Aorta (tissue), 5 donors: Measurements from ENCODE around the gene MRPS34. TPM values are rescaled to one million over a fixed set of nuclear protein-coding genes. Genes with fewer than 3 reads are reported as not detected.
A peak's percentile ranks its signal among the peaks of the same experiment; 100 is the strongest.

Experiments used
- ATAC-seq: fragments of 200-7000 bp; cut with Tn5 transposase; one replicate; pipeline ENCODE4 v1.9.1; 2022; ENCODE audit warnings: moderate library complexity; ENCODE audit not compliant: low FRiP score
- DNase-seq, 2 donors: peaks; one replicate each; pipeline ENCODE4 v3.0.0-alpha.2; 2020
- H3K27ac ChIP-seq, 2 donors: one replicate each; pipeline ENCODE4 v1.5.1; 2013; ENCODE audit warnings: low read length in 2 of 2, mild to moderate bottlenecking in 2 of 2, moderate library complexity in 2 of 2, control low read depth in 1 of 2, inconsistent platforms in 1 of 2, low read depth in 1 of 2
- H3K27me3 ChIP-seq, 2 donors: one replicate each; pipeline ENCODE4 v1.6.1; 2013; ENCODE audit warnings: control low read depth in 1 of 2, low read length in 1 of 2, mild to moderate bottlenecking in 1 of 2, moderate library complexity in 1 of 2; ENCODE audit not compliant: insufficient read depth in 2 of 2, control insufficient read depth in 1 of 2
- H3K36me3 ChIP-seq, 2 donors: one replicate each; pipeline ENCODE4 v1.6.1; 2013; ENCODE audit warnings: control low read depth in 1 of 2, low read length in 1 of 2, mild to moderate bottlenecking in 1 of 2; ENCODE audit not compliant: insufficient read depth in 2 of 2, control insufficient read depth in 1 of 2
- H3K4me1 ChIP-seq, 2 donors: one replicate each; pipeline ENCODE4 v1.6.1; 2013; ENCODE audit warnings: low read length in 2 of 2, control low read depth in 1 of 2, mild to moderate bottlenecking in 1 of 2, moderate library complexity in 1 of 2; ENCODE audit not compliant: insufficient read depth in 2 of 2, control insufficient read depth in 1 of 2
- H3K4me3 ChIP-seq, 2 donors: one replicate each; pipeline ENCODE4 v1.5.1; 2013; ENCODE audit warnings: low read length in 2 of 2, control low read depth in 1 of 2, mild to moderate bottlenecking in 1 of 2
- H3K9me3 ChIP-seq: one replicate; pipeline ENCODE4 v1.6.1; 2013; ENCODE audit warnings: mild to moderate bottlenecking, low read length; ENCODE audit not compliant: control insufficient read depth
- WGBS, 2 donors: extraction: QIAGEN DNeasy Blood & Tissue Kit; methylation state at CpG; one replicate each; pipeline ENCODE4 v1.1.7; 2013; 5-methylcytosine and 5-hydroxymethylcytosine counted together
- intact Hi-C, 2 donors: fragments of 100-400 bp; cut with DNase I; formaldehyde crosslinking; loops; one replicate each; pipeline versions ENCODE4 v1.14.2 to v1.15.0; 2022
- polyA plus RNA-seq, 2 donors: library from polyadenylated mRNA; stranded (reverse); fragments of 200-250 nt; gene quantifications; one replicate each; pipeline ENCODE4 v1.2.3, GENCODE V29; 2013
- total RNA-seq, 2 donors: library from RNA; stranded (reverse); fragmentation: NEBNext Ultra II Directional; extraction: Animal tissue kit (Norgen Biotek cat#: 25700); gene quantifications; one replicate each; pipeline ENCODE4 v1.2.1, GENCODE V29; 2021
- donor health status: healthy with polysubstance abuse.
- donor health status: Bipolar disorder and iron deficiency.
- donor health status: DM: no; HTN: no; CAD: no.
- donor health status: DM: no; HTN: no; CAD: no.
- donor health status: DM: yes; HTN: yes; CAD: no.

MRPS34 gene
- total and polyA plus RNA-seq, 4 donors = 36.5 to 74.2 (median 54.1) TPM

- WGBS, 2 donors = 67 to 69% methylated on average over 6 of the region's 6 CpGs
- Histone ChIP-seq H3K36me3 (peaks cover 0 to 7% of the 10 kb centered on the region in 2 donors), H3K4me3 (no peak overlapping the region), H3K27me3 (no peaks in the 10 kb centered on the region), H3K27ac (no peak overlapping the region), H3K9me3 (no peaks in the 10 kb centered on the region), H3K4me1 (no peaks in the 10 kb centered on the region)
- peak in 1 of 2 donors; percentile 24 for DNase-seq
- intact Hi-C loops = loop anchor here in 1 of 2 donors (5.0 kb wide), 2 partner anchors 47 to 473 kb away; partner anchors contain the start of genes FAHD1, HAGH and UBE2I
- ATAC-seq = no peak
Measured at GRCh38 chr16:1780677-1781072, 7.7 kb upstream of the MRPS34 start.

- Histone ChIP-seq H3K27me3 (no peaks in the 10 kb centered on the region), H3K4me3 (no peak overlapping the region), H3K36me3 (peaks cover 0 to 7% of the 10 kb centered on the region in 2 donors), H3K27ac (no peak overlapping the region), H3K4me1 (no peaks in the 10 kb centered on the region), H3K9me3 (no peaks in the 10 kb centered on the region)
- intact Hi-C loops = loop anchor here in 1 of 2 donors (5.0 kb wide), 2 partner anchors 47 to 473 kb away; partner anchors contain the start of genes FAHD1, HAGH and UBE2I
- DNase-seq = peak in 1 of 2 donors; percentile 38
- WGBS, 2 donors = 75 to 79% methylated on average over 25 to 27 of the region's 27 CpGs
- ATAC-seq = no peak
Measured at GRCh38 chr16:1779741-1780676, 7.1 kb upstream of the MRPS34 start.

- peaks cover 0 to 7% of the 10 kb centered on the region in 2 donors for H3K36me3 ChIP-seq
Measured at GRCh38 chr16:1779234-1779701, 6.3 kb upstream of the MRPS34 start.

GRCh38 chr16:1778200-1779179, 5.6 kb upstream of the MRPS34 start:
- H3K9me3 ChIP-seq = no peaks in the 10 kb centered on the region
- no peaks in the 10 kb centered on the region for H3K27me3 ChIP-seq
- WGBS, 2 donors = 81% methylated on average over 34 of the region's 34 CpGs
- H3K36me3 ChIP-seq = peaks cover 0 to 7% of the 10 kb centered on the region in 2 donors
- H3K27ac ChIP-seq = no peak overlapping the region
- no peak overlapping the region for H3K4me3 ChIP-seq
- DNase-seq (peak in 1 of 2 donors; percentile 47), ATAC-seq (no peak)
- intact Hi-C loops = no loop called here
- H3K4me1 ChIP-seq = no peaks in the 10 kb centered on the region

More at GRCh38 chr16:1779234-1779701, 6.3 kb upstream of the MRPS34 start:
- ATAC-seq (no peak), DNase-seq (no peak)
- Histone ChIP-seq H3K4me3 (no peak overlapping the region), H3K4me1 (no peaks in the 10 kb centered on the region), H3K27ac (no peak overlapping the region), H3K9me3 (no peaks in the 10 kb centered on the region), H3K27me3 (no peaks in the 10 kb centered on the region)
- 77 to 79% methylated on average over 8 of the region's 8 CpGs for WGBS, 2 donors
- intact Hi-C loops = no loop called here

- Histone ChIP-seq H3K4me3 (no peak overlapping the region), H3K36me3 (peaks cover 0 to 7% of the 10 kb centered on the region in 2 donors), H3K27me3 (no peaks in the 10 kb centered on the region), H3K9me3 (no peaks in the 10 kb centered on the region), H3K27ac (no peak overlapping the region), H3K4me1 (no peaks in the 10 kb centered on the region)
- ATAC-seq (no peak), DNase-seq (no peak)
- intact Hi-C loops = no loop called here
- WGBS, 2 donors = 81% methylated on average over 36 of the region's 36 CpGs
Measured at GRCh38 chr16:1777375-1778199, 4.7 kb upstream of the MRPS34 start.

- Histone ChIP-seq H3K9me3 (no peaks in the 10 kb centered on the region), H3K27ac (no peak overlapping the region), H3K4me3 (no peak overlapping the region), H3K4me1 (no peaks in the 10 kb centered on the region), H3K36me3 (peaks cover 0 to 7% of the 10 kb centered on the region in 2 donors), H3K27me3 (no peaks in the 10 kb centered on the region)
- no peak for ATAC-seq
- intact Hi-C loops = no loop called here
- no peak for DNase-seq
- WGBS, 2 donors = 88 to 92% methylated on average over 20 to 22 of the region's 22 CpGs
Measured at GRCh38 chr16:1776991-1777374, 4.0 kb upstream of the MRPS34 start.

GRCh38 chr16:1776672-1776955, 3.7 kb upstream of the MRPS34 start:
- intact Hi-C loops = no loop called here
- H3K4me3 ChIP-seq = no peak overlapping the region
- no peaks in the 10 kb centered on the region for H3K9me3 ChIP-seq
- no peaks in the 10 kb centered on the region for H3K27me3 ChIP-seq
- H3K27ac ChIP-seq = no peak overlapping the region
- ATAC-seq = no peak
- no peak for DNase-seq
- 81 to 84% methylated on average over 13 of the region's 13 CpGs for WGBS, 2 donors
- H3K4me1 ChIP-seq = no peaks in the 10 kb centered on the region
- H3K36me3 ChIP-seq = peaks cover 0 to 7% of the 10 kb centered on the region in 2 donors
